Neural crest cell (in vitro differentiated cells): ENCODE data around the gene PHACTR1. TPM values are rescaled to one million over a fixed set of nuclear protein-coding genes. Genes with fewer than 3 reads are reported as not detected.

Source experiments
- DNase-seq: peaks from one replicate; pipeline ENCODE4 v3.0.0; 2021; ENCODE audit warnings: low read depth, mixed read lengths, low spot score
- H3K27ac Mint-ChIP-seq: one replicate; pipeline ENCODE4 v1.8.0; 2021; ENCODE audit warnings: mild to moderate bottlenecking, mixed read lengths; ENCODE audit not compliant: unreplicated experiment
- H3K27me3 Mint-ChIP-seq: 2 replicates; pipeline ENCODE4 v1.8.0; 2021; ENCODE audit warnings: low read depth, mild to moderate bottlenecking, mixed read lengths
- H3K36me3 Mint-ChIP-seq: 2 replicates; pipeline ENCODE4 v1.8.0; 2021; ENCODE audit warnings: low read depth, mild to moderate bottlenecking, mixed read lengths
- H3K4me1 Mint-ChIP-seq: 2 replicates; pipeline ENCODE4 v1.8.0; 2021; ENCODE audit warnings: mixed read lengths
- H3K4me3 Mint-ChIP-seq: one replicate; pipeline ENCODE4 v1.8.0; 2021; ENCODE audit warnings: mild to moderate bottlenecking, mixed read lengths
- H3K9me3 Mint-ChIP-seq: 2 replicates; pipeline ENCODE4 v1.8.0; 2021; ENCODE audit warnings: mixed read lengths
- CTCF ChIP-seq: fragments of 200-600 bp; sonication (generic); conservative IDR thresholded peaks from 2 replicates; pipeline ENCODE4 v1.5.0; 2021; ENCODE audit warnings: antibody characterized with exemption, mild to moderate bottlenecking
- total RNA-seq: library from RNA; stranded (reverse); gene quantifications from 2 replicates; pipeline ENCODE4 v1.2.1, GENCODE V29; 2021

Gene PHACTR1
- total RNA-seq, 1 donor from 2014 or later: 10.4 TPM

- Mint-ChIP-seq H3K36me3 (no peaks in the 10 kb centered on the region), H3K27ac (no peak overlapping the region), H3K4me3 (no peak overlapping the region), H3K9me3 (no peaks in the 10 kb centered on the region), H3K27me3 (no peaks in the 10 kb centered on the region), H3K4me1 (no peaks in the 10 kb centered on the region)
- no peak for DNase-seq
- no peak for TF ChIP-seq CTCF
Measured at GRCh38 chr6:12878741-12879140, 162.2 kb downstream of the PHACTR1 start.

- H3K27me3 Mint-ChIP-seq: no peaks in the 10 kb centered on the region
- H3K9me3 Mint-ChIP-seq: no peaks in the 10 kb centered on the region
- H3K27ac Mint-ChIP-seq: no peak overlapping the region
- DNase-seq: no peak
- H3K36me3 Mint-ChIP-seq: no peaks in the 10 kb centered on the region
- no peak for TF ChIP-seq CTCF
- H3K4me3 Mint-ChIP-seq: no peak overlapping the region
- H3K4me1 Mint-ChIP-seq: peaks cover 6% of the 10 kb centered on the region
Measured at GRCh38 chr6:12882761-12883290, 166.3 kb downstream of the PHACTR1 start.

DNA sequence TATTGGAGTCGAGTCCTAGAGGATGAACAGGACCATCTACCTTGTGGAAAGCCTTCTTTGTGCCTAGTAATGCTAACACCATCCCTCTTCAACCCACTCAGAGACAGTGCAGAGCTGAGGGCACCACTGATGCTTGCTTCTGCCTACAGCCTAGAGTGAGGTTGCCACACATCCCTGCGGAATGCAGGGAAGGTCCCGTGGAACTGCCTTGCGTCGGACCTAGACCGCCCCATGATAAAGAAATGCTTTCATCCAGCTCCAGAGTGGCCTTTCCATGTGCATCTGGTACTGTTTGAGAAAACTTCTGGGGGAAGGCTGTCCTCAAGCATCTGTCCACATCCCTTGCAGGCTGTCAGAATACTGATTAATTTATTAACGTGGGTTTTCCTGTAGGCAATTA lies 168.4 kb downstream of the PHACTR1 start:
- Mint-ChIP-seq H3K4me3 (no peak overlapping the region), H3K27ac (no peak overlapping the region), H3K4me1 (peaks cover 6% of the 10 kb centered on the region), H3K36me3 (no peaks in the 10 kb centered on the region), H3K9me3 (no peaks in the 10 kb centered on the region), H3K27me3 (no peaks in the 10 kb centered on the region)
- no peak for DNase-seq
- no peak for TF ChIP-seq CTCF

DNA sequence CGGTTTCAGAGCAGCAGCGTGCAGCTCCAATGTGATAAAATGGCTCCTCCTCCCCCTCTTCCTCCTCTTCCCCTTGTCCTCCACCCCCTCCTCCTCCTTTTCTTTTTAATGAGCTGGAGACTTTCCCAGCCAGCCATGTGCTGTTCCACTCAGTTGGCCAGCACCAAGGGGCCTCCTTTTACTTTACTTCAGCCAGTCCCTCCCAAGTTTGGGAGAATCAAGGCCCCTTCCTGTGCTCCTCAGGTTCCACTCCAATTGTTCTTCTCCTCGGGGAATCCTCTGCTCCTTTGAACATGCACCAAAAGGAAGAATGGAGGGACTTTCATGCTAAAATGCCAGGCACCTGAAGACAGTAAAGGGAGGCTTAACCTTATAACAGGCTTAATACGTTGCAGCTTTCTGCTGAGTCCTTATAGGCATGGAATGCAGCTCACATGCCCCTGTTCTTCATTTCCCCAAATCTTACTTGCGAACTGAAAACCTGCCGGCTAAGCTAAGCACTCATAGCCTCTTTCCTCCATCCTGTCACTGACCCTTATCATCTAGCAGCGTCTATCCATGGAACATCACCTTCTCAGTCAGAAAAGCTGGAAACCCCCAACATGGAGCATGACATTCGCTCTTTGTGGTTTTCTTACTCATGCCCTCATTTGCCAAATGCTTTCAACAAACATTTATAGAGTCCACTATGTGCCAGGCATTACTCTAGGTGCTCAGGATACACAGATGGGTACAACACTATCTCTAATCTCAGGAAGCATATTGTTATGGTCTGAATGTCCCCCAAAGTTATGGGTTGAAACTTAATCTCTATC lies 170.6 kb downstream of the PHACTR1 start:
- Mint-ChIP-seq H3K9me3 (peaks cover 10% of the 10 kb centered on the region), H3K4me3 (no peak overlapping the region), H3K27me3 (no peaks in the 10 kb centered on the region)

GRCh38 chr6:12890171-12890790 lies 173.7 kb downstream of the PHACTR1 start:
- no peak for DNase-seq
- Mint-ChIP-seq H3K4me3 (no peak overlapping the region), H3K36me3 (peaks cover 6% of the 10 kb centered on the region), H3K4me1 (peaks cover 19% of the 10 kb centered on the region), H3K27ac (no peak overlapping the region), H3K9me3 (peaks cover 10% of the 10 kb centered on the region), H3K27me3 (no peaks in the 10 kb centered on the region)
- TF ChIP-seq CTCF: peak; percentile 47

More for the DNA sequence above, 170.6 kb downstream of the PHACTR1 start:
- Mint-ChIP-seq H3K27ac (no peak overlapping the region), H3K36me3 (peaks cover 6% of the 10 kb centered on the region), H3K4me1 (peaks cover 6% of the 10 kb centered on the region)
- no peak for DNase-seq
- no peak for TF ChIP-seq CTCF
